ENCODE measurements around the gene RGS6.

The RGS6 gene

DNA sequence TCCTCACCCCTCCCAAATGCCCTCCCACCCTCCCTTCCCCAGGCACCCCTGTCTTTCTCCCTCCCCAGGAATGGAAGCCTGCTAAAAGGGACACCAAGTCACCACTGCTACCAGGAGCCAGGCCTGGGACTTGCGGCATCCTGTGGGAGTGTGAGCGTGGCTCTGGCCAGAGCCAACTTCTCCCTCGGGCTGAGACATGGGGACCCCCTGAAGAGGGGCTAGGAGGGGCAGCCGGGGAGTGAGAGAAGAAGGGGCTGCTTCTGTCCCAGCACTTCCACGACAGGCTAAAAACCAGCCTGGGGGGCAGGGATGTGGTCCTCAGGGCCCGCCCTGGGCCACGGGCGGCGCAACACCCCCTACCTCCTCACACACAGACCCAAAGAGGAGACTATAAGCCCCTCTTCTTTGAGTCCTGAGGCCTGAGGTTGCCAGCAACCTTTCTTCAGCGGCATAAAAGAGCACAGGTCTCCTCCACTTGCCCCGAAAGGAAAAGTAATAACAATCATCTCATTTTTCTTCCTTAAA, 682.7 kb downstream of the RGS6 start:
- no peak for DNase-seq

DNA sequence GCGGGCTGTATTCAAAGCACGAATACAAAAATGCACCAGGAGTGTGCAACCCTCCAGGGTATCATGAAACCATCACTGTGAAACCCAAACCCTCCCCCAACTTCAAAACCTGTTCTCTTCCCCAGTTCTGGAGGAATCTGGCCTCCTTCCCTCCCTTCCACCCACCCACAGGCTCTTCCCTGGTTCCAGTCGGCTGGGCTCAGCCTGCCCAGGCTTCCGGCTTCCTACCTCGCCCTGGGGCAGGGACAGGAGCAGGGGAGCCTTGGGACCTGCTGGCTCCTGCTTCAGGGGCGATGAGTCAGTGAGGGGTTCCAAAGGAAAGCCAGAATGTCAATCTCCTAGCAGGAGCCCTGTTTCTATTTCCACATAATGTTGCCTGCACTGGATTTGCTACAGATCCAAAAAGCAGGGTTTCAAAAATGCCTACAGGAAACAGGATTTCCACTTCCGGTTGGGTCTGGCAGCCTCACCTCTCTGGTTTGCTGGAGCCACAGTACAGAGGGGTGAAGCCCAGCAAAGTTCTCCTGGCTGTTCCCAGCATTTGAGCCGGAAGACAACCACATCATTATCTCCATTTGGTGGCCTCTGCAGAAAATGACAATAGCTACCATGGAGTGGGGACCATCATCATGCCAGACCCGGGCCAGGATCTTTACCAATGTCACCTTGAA, 683.4 kb downstream of the RGS6 start:
- no peak for DNase-seq

Data from AML-193 (cell line).